ENCODE results near the gene USP48.
A peak's percentile ranks its signal among the peaks of the same experiment; 100 is the strongest.

Gene USP48

GRCh38 chr1:21651214-21652042 lies 131.5 kb downstream of the USP48 start:
- no peak for DNase-seq (ENCODE audit: low read depth)
- TF ChIP-seq, protein P1, sequence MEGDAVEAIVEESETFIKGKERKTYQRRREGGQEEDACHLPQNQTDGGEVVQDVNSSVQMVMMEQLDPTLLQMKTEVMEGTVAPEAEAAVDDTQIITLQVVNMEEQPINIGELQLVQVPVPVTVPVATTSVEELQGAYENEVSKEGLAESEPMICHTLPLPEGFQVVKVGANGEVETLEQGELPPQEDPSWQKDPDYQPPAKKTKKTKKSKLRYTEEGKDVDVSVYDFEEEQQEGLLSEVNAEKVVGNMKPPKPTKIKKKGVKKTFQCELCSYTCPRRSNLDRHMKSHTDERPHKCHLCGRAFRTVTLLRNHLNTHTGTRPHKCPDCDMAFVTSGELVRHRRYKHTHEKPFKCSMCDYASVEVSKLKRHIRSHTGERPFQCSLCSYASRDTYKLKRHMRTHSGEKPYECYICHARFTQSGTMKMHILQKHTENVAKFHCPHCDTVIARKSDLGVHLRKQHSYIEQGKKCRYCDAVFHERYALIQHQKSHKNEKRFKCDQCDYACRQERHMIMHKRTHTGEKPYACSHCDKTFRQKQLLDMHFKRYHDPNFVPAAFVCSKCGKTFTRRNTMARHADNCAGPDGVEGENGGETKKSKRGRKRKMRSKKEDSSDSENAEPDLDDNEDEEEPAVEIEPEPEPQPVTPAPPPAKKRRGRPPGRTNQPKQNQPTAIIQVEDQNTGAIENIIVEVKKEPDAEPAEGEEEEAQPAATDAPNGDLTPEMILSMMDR (IDR thresholded peaks at IDR 0.05; ENCODE audit: low read length, missing control alignments) = no peak
- H3K4me3 ChIP-seq (replicated peaks; ENCODE audit: low read depth, low read length) = peak overlapping the region; percentile 35

DNA sequence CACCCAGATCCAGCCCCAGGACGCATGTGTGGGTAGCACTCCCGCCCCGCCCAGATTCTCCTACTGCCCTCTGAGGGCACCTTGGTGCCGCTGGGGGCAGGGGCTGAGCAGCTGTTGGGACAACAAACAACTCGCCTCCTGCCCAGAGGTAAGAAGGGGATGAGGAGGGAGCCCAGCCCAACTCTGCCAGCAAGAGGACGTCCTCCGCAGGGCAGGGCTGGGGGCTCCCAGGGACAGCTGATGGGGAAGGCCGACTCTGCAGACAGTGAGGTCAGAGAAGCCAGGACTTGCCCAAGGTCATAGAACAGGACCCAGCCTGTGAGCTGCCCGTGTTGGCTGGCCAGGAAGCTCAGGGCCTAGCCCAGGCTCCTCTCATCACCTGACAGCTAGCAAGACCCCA lies 132.5 kb downstream of the USP48 start:
- DNase-seq (ENCODE audit: low read depth) = no peak
- TF ChIP-seq, protein P1 (IDR thresholded peaks at IDR 0.05; ENCODE audit: low read length, missing control alignments) = no peak
- H3K4me3 ChIP-seq (replicated peaks; ENCODE audit: low read depth, low read length) = no peak overlapping the region

- TF ChIP-seq, protein P1 (IDR thresholded peaks at IDR 0.05; ENCODE audit: low read length, missing control alignments) = no peak
- H3K4me3 ChIP-seq (replicated peaks; ENCODE audit: low read depth, low read length) = no peak overlapping the region
- no peak for DNase-seq (ENCODE audit: low read depth)
These were observed 133.6 kb downstream of the USP48 start for GRCh38 chr1:21649315-21649714.

DNA sequence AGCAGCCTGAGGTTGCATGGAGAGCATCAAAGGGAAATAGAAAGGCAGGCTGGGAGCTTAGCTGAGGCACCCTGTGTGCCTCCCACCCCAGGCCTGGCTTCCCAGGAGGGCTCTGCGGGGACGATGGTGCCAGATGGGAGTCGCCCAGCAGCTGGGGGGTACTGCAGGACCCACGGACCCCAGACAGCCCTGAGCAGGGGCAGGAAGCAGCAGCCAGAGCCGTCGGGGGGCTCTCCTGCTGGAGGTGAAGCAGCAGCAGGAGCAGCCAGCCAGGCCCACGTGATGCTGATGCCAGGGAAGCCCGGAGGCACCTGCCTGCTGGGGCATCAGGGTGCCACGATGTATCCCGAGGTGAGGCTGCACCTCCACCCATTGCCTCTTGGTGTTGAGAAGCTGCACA lies 134.2 kb downstream of the USP48 start:
- TF ChIP-seq, protein P1 (IDR thresholded peaks at IDR 0.05; ENCODE audit: low read length, missing control alignments) = no peak
- DNase-seq (ENCODE audit: low read depth) = no peak
- H3K4me3 ChIP-seq (replicated peaks; ENCODE audit: low read depth, low read length) = no peak overlapping the region

DNA sequence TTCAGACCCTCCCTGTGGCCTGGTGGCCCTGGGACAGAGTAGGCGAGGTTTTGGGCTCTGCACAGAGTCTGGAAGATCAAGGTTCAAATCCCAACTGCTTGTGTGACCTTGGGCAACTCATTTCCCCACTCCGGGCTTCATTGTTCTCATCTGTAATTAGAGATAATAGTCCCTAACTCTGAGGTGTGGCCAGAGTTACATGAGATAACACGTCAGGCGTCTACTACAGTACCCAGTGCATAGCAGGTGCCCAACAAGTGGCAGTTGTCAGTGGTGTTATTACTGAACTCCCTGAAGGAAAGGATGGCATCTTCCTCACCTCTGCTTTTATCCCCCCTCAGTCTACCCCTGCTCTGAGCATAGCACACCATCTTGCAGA lies 134.6 kb downstream of the USP48 start:
- DNase-seq (ENCODE audit: low read depth) = no peak
- TF ChIP-seq, protein P1 (IDR thresholded peaks at IDR 0.05; ENCODE audit: low read length, missing control alignments) = no peak
- no peak overlapping the region for H3K4me3 ChIP-seq (replicated peaks; ENCODE audit: low read depth, low read length)

- TF ChIP-seq, protein P1 (IDR thresholded peaks at IDR 0.05; ENCODE audit: low read length, missing control alignments) = no peak
- DNase-seq (ENCODE audit: low read depth) = peak; percentile 71
- no peak overlapping the region for H3K4me3 ChIP-seq (replicated peaks; ENCODE audit: low read depth, low read length)
These were observed 135.3 kb downstream of the USP48 start for GRCh38 chr1:21647431-21648351.

All from fibroblast of pulmonary artery (primary cell).